Measurements from ENCODE around the gene NCAN. TPM values are rescaled to one million over a fixed set of nuclear protein-coding genes. Genes with fewer than 3 reads are reported as not detected.
A peak's percentile ranks its signal among the peaks of the same experiment; 100 is the strongest.

Gene NCAN
- total RNA-seq, 1 experiment from 2014 or later: 3.0 TPM

- no peak for TF ChIP-seq USF1 (CRISPR knock-in tag; IDR thresholded peaks at IDR 0.05)
- peak; percentile 51; the same call in 1 of the 2 replicates for TF ChIP-seq FOXP1 (CRISPR knock-in tag; IDR thresholded peaks at IDR 0.05; ENCODE audit: borderline replicate concordance)
- no peak for TF ChIP-seq SP1 (CRISPR knock-in tag; conservative IDR thresholded peaks at IDR 0.05)
- no peak for TF ChIP-seq OVOL2 (CRISPR knock-in tag; IDR thresholded peaks at IDR 0.05; ENCODE audit: borderline replicate concordance)
- TF ChIP-seq ZNF416 (CRISPR knock-in tag; IDR thresholded peaks at IDR 0.05): no peak
- no peak for TF ChIP-seq TEAD1 (CRISPR knock-in tag; IDR thresholded peaks at IDR 0.05)
- TF ChIP-seq ETV6 (CRISPR knock-in tag; IDR thresholded peaks at IDR 0.05): no peak
- no peak for TF ChIP-seq NR3C1 (CRISPR knock-in tag; conservative IDR thresholded peaks at IDR 0.05; ENCODE audit: low read depth)
- Mint-ChIP-seq H3K4me1 (peaks cover 22% of the 10 kb centered on the region), H3K27ac (no peak overlapping the region), H3K4me3 (peak overlapping the region; percentile 68), H3K36me3 (0 out of 2 replicates have a peak, but pooled peaks cover 3% of the 10 kb centered on the region), H3K9me3 (no peaks in the 10 kb centered on the region), H3K27me3 (ENCODE audit: low read depth) (peaks cover 53% of the 10 kb centered on the region)
- DNase-seq (ENCODE audit: low spot score): no peak
- ChIA-PET CTCF (interaction anchor here (0.9 to 2.4 kb wide), 8 partner anchors 12 to 82 kb away, joined by 3 to 10 read pairs (median 5); partner anchors contain the start of gene TM6SF2), POLR2A (no interaction called here)
- no peak for ATAC-seq
Observed at GRCh38 chr19:19260417-19261214, 48.9 kb downstream of the NCAN start.

- POLR2A ChIA-PET: no interaction called here
- DNase-seq (ENCODE audit: low spot score): peak; percentile 79
- Mint-ChIP-seq H3K27me3 (ENCODE audit: low read depth) (peaks cover 57% of the 10 kb centered on the region), H3K36me3 (0 out of 2 replicates have a peak, but pooled peaks cover 3% of the 10 kb centered on the region), H3K9me3 (no peaks in the 10 kb centered on the region), H3K4me3 (peak overlapping the region; percentile 79), H3K27ac (no peak overlapping the region), H3K4me1 (peaks cover 22% of the 10 kb centered on the region)
- peak; percentile 55 for ATAC-seq
- CTCF ChIA-PET: interaction anchor here (0.6 to 3.0 kb wide), 10 partner anchors 36 to 81 kb away, joined by 3 to 12 read pairs (median 4); partner anchors contain the start of gene NR2C2AP
- TF ChIP-seq ATF6 (CRISPR knock-in tag; IDR thresholded peaks at IDR 0.05): no peak
- TF ChIP-seq MAX (CRISPR knock-in tag; IDR thresholded peaks at IDR 0.05): peak; percentile 68; the same call in 1 of the 2 replicates
- TF ChIP-seq, protein P1, sequence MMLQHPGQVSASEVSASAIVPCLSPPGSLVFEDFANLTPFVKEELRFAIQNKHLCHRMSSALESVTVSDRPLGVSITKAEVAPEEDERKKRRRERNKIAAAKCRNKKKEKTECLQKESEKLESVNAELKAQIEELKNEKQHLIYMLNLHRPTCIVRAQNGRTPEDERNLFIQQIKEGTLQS (CRISPR knock-in tag; conservative IDR thresholded peaks at IDR 0.05): no peak
- TF ChIP-seq, protein P2, sequence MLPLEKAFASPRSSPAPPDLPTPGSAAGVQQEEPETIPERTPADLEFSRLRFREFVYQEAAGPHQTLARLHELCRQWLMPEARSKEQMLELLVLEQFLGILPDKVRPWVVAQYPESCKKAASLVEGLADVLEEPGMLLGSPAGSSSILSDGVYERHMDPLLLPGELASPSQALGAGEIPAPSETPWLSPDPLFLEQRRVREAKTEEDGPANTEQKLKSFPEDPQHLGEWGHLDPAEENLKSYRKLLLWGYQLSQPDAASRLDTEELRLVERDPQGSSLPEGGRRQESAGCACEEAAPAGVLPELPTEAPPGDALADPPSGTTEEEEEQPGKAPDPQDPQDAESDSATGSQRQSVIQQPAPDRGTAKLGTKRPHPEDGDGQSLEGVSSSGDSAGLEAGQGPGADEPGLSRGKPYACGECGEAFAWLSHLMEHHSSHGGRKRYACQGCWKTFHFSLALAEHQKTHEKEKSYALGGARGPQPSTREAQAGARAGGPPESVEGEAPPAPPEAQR (CRISPR knock-in tag; IDR thresholded peaks at IDR 0.05): no peak
- no peak for TF ChIP-seq PRRX2 (CRISPR knock-in tag; IDR thresholded peaks at IDR 0.05)
- no peak for TF ChIP-seq MXD4 (CRISPR knock-in tag; IDR thresholded peaks at IDR 0.05; ENCODE audit: borderline replicate concordance)
- peak; percentile 64 for TF ChIP-seq ZNF423 (CRISPR knock-in tag; IDR thresholded peaks at IDR 0.05)
- peak; percentile 61; the same call in 1 of the 2 replicates for TF ChIP-seq FOXP4 (CRISPR knock-in tag; IDR thresholded peaks at IDR 0.05)
- TF ChIP-seq RELA (CRISPR knock-in tag; IDR thresholded peaks at IDR 0.05; ENCODE audit: borderline replicate concordance): peak; percentile 81; the same call in 1 of the 2 replicates
- no peak for TF ChIP-seq NR2C2 (CRISPR knock-in tag; IDR thresholded peaks at IDR 0.05)
- TF ChIP-seq GTF2I (CRISPR knock-in tag; conservative IDR thresholded peaks at IDR 0.05): no peak
- no peak for TF ChIP-seq ZNF416 (CRISPR knock-in tag; IDR thresholded peaks at IDR 0.05)
- no peak for TF ChIP-seq JUN (CRISPR knock-in tag; IDR thresholded peaks at IDR 0.05)
- TF ChIP-seq, protein P3, sequence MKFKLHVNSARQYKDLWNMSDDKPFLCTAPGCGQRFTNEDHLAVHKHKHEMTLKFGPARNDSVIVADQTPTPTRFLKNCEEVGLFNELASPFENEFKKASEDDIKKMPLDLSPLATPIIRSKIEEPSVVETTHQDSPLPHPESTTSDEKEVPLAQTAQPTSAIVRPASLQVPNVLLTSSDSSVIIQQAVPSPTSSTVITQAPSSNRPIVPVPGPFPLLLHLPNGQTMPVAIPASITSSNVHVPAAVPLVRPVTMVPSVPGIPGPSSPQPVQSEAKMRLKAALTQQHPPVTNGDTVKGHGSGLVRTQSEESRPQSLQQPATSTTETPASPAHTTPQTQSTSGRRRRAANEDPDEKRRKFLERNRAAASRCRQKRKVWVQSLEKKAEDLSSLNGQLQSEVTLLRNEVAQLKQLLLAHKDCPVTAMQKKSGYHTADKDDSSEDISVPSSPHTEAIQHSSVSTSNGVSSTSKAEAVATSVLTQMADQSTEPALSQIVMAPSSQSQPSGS (CRISPR knock-in tag; IDR thresholded peaks at IDR 0.05; ENCODE audit: borderline replicate concordance, low read depth): no peak
- TF ChIP-seq IRF2 (CRISPR knock-in tag; IDR thresholded peaks at IDR 0.05; ENCODE audit: borderline replicate concordance, low read depth): no peak
- 0 out of 2 replicates have a peak, but pooled peaks have one; percentile 9 for TF ChIP-seq USF2 (CRISPR knock-in tag; IDR thresholded peaks at IDR 0.05)
Observed at GRCh38 chr19:19261350-19262189, 49.8 kb downstream of the NCAN start.
